ENCODE data around the gene C2CD5. TPM values are rescaled to one million over a fixed set of nuclear protein-coding genes. Genes with fewer than 3 reads are reported as not detected.

C2CD5 gene
- total RNA-seq: 14.5 and 15.6 TPM in 2 replicates

GRCh38 chr12:22544038-22544979 lies at the start of gene C2CD5:
TSS of gene C2CD5 (minus strand) at chr12:22544542. CDS start at chr12:22544150, 392 bp downstream.
- H3K4me3 ChIP-seq (ENCODE audit: low read depth, low read length): peak within 1 kb of the TSS; percentile 90
- no peak for DNase-seq (ENCODE audit: low read depth)
- TF ChIP-seq, protein P1, sequence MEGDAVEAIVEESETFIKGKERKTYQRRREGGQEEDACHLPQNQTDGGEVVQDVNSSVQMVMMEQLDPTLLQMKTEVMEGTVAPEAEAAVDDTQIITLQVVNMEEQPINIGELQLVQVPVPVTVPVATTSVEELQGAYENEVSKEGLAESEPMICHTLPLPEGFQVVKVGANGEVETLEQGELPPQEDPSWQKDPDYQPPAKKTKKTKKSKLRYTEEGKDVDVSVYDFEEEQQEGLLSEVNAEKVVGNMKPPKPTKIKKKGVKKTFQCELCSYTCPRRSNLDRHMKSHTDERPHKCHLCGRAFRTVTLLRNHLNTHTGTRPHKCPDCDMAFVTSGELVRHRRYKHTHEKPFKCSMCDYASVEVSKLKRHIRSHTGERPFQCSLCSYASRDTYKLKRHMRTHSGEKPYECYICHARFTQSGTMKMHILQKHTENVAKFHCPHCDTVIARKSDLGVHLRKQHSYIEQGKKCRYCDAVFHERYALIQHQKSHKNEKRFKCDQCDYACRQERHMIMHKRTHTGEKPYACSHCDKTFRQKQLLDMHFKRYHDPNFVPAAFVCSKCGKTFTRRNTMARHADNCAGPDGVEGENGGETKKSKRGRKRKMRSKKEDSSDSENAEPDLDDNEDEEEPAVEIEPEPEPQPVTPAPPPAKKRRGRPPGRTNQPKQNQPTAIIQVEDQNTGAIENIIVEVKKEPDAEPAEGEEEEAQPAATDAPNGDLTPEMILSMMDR (conservative IDR thresholded peaks at IDR 0.05; ENCODE audit: low read depth, low read length): peak; percentile 37

DNA sequence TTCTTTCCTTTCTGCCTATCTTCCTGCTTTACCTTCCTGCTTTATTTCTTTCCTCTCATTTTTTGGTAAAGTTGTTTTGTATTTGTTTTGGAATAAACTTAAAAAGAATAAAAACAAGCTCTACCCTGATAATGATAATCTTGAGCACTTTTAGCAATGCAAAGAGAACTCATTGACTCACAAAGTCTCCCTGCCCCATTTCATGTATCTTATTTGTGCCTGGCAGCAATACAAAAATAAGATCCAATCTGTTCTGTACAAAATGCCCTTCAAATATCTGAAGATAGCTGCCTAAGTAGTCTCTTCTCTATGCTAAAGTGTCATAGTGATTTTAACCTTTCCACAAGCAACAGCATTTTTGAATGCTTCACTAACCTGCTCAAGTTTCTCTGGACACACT lies 49.5 kb upstream of the C2CD5 start:
- DNase-seq (ENCODE audit: low read depth): no peak
- TF ChIP-seq, protein P1 (conservative IDR thresholded peaks at IDR 0.05; ENCODE audit: low read depth, low read length): no peak

DNA sequence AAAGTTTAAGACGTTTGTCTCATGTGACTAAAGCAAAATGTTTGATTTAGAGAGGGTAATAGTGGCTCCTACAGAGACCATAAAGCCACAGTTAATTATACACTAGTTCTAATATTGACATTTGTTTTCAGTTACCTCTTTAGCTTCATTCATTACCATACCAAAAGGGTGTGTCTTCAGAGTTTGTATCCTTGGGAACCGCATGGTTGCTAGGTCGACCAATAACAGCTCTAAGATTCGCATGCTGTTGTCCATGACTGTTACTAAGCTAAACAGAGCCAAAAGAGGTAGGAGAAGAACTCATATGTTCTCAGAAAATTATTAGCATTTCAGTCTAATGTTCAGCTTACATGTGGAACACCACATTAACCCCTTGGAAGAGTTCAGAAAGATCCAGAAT lies 44.5 kb upstream of the C2CD5 start:
- no peak overlapping the region for H3K4me3 ChIP-seq (ENCODE audit: low read depth, low read length)
- no peak for DNase-seq (ENCODE audit: low read depth)

More for the DNA sequence above, 49.5 kb upstream of the C2CD5 start:
- H3K4me3 ChIP-seq (ENCODE audit: low read depth, low read length): no peak overlapping the region

GRCh38 chr12:22578328-22578727 lies 34.0 kb upstream of the C2CD5 start:
- H3K4me3 ChIP-seq (ENCODE audit: low read depth, low read length): no peak overlapping the region
- no peak for DNase-seq (ENCODE audit: low read depth)
- TF ChIP-seq, protein P1 (conservative IDR thresholded peaks at IDR 0.05; ENCODE audit: low read depth, low read length): no peak

More for the DNA sequence above, 44.5 kb upstream of the C2CD5 start:
- TF ChIP-seq, protein P1 (conservative IDR thresholded peaks at IDR 0.05; ENCODE audit: low read depth, low read length): no peak

DNA sequence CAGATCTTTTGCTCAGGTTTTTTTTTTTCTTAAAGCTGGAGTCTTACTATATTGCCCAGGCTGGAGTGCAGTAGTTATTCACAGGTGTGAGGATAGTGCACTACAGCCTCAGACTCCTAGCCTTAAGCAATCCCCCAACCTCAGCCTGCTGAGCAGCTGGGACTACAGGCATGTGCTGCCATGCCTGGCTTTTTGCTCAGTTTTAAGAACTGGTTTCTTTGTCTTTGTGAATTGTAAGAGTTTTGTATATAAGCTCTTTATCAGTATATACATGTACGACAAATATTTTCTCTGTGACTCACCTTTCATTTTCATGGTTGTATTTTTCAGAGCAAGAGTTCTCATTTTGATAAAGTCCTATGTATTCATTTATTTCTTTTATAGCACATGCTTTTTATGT lies 33.3 kb upstream of the C2CD5 start:
- TF ChIP-seq, protein P1 (conservative IDR thresholded peaks at IDR 0.05; ENCODE audit: low read depth, low read length): no peak
- no peak for DNase-seq (ENCODE audit: low read depth)
- no peak overlapping the region for H3K4me3 ChIP-seq (ENCODE audit: low read depth, low read length)

DNA sequence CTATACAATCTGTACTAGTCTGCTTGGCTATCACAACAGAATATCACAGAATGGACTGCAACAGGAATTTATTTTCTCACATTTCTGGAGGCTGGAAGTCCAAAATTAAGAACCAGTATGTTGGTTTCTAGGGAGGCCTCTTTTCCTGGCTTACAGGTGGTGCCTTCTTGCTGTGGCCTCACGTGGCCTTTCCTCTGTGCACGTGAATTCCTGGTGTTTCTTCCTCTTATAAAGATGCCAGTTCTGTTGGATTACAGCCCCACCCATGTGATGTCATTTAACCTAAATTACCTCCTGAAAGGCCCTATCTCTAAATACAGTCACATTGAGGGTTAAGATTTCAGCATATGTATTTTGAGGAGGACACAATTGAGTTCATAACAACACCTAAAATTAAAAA lies 32.1 kb upstream of the C2CD5 start:
- H3K4me3 ChIP-seq (ENCODE audit: low read depth, low read length): no peak overlapping the region
- TF ChIP-seq, protein P1 (conservative IDR thresholded peaks at IDR 0.05; ENCODE audit: low read depth, low read length): no peak
- DNase-seq (ENCODE audit: low read depth): no peak

All from epithelial cell of proximal tubule (primary cell).